DMS79 treated with DMSO at 0.1 percent for 48 hours (cell line): ENCODE data around the gene ATG10.

ENCODE experiments used
- DNase-seq: peaks from one replicate; lab custom pipeline; 2025; lab: John Stamatoyannopoulos, UW

The ATG10 gene

DNA sequence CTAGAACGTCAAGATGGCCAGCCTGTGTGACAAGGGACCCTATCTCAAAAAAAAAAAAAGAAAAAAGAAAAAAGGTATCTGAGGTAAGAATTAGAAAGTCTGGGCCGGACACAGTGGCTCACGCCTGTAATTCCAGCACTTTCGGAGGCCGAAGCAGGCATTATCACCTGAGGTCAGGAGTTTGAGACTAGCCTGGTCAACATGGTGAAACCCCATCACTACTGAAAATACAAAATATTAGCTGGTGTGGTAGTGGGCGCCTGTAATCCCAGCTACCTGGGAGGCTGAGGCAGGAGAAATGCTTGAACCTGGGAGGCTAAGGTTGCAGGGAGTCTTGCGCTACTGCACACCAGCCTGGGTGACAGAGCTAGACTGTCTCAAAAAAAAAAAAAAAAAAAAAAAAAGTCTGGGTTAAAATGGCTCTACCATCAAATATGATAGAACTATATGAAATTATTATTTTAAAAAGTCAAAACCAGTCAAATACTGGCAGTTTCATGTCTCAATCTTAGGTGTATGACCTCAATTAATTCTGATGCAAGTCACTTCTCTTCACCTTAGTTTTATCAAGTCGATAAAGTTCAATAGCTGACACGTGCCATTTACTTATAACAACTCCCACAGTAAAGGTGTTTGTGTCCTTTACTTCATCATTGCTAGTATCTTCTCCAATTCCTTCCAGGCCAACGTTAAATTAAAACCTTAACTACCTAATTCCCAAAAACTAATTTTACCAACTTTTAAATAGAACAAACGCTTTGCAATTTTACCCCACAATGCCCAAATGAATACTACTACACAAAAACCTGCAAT is 305.2 kb downstream of the ATG10 start:
- DNase-seq = no peak

DNA sequence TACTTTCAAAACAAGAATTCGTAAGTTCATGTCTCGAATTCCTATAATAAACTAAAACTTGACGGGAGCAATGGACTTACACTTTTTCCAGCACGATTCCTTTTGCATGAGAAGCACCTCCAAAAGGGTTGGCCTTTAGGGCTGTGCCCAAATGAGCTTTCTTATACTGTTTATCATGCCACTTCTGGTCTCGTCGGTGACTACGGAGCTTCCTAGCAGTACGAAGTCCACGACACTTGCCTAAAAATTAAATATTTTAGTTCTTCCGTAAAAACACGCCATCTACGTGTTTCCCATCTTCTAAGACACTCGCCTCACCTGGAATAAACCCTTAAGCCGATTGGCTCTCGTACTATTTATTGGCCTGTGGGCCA is 305.8 kb downstream of the ATG10 start:
- no peak for DNase-seq

DNA sequence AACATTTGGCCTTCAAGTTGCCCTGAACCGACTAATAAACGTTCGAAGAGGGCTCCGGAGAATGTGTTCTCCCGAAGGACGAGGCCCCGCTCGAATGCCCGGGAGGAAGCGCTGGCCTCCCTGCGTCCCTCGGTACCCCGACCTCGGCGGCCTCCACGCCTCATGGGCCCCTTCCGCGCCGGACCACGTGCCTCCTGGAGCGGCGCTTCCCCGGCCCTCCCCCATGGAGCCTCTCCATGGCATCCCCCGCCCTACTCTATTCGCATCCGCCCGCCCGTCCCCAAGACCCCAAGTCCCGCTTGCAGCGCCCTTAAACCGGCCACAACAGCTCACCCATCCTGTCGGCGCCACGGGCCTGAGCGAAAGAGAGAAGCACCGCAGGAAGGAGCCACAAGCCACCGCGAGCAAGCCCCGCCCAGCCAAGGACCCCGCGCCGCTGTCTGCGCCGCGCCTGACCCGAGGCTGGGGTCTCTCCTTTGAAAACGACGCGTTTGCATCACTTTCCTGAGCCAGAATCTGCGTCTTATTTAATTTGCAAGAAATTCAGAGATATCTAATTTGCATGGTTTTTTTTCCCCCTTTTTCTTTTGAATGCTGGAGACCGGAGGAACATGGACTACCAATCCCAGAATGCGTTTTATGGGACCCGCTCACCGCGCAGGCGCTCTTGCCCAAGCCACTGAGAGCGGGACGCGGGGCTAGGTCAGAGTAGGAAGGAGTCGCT is 306.3 kb downstream of the ATG10 start, which contains the start of gene RPS23:
Gene RPS23, minus strand, starts transcription at position 368 of the 724 bp plus-strand sequence. Its CDS starts 31 bp downstream, at position 337.
- DNase-seq = peak; percentile 78

DNA sequence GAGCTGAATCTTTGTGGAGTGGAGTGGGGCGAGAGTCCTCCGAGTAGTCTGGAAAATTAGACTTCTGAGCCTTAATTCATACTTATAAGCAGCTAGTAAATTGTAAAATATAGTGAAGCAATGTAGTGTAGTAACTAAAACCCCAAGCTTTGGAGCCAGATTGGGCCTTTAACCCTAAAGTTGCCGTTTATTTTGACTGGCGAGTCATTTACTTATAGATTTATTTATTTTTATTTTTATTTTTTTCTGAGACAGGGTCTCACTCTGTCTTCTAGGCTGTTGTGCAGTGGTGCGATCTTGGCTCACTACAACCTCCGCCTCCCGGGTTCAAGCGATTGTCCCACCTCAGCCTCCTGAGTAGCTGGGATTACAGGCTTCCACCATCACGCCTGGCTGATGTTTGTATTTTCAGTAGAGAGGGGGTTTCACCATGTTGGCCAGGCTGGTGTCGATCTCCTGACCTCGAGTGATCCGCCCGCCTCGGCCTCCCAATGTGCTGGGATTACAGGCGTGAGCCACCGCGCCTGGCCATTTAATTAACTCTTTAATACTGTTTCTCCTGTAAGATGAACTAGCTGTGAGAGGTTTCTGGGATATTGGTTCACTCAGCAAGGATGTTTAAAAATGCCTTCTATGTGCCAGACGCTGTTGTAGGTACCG is 307.0 kb downstream of the ATG10 start:
- DNase-seq = no peak

DNA sequence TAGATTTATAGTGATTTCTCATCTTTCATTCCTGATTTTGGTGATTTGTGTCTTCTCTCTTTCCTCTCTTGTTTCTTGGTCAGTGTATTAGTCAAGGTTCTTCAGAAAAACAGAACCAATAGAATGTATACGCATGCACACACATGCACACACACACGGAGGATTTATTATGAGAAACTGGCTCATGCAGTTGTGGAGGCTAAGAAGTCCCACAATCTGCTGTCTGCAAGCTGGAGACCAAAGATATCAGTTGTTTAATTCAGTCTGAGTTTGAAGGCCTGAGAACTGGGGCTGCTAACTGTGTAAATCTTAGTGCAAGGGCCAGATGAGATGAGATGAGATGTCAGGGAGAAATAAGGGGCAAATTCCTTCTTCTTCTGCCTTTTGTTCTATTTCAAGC is 312.1 kb downstream of the ATG10 start:
- DNase-seq = no peak

DNA sequence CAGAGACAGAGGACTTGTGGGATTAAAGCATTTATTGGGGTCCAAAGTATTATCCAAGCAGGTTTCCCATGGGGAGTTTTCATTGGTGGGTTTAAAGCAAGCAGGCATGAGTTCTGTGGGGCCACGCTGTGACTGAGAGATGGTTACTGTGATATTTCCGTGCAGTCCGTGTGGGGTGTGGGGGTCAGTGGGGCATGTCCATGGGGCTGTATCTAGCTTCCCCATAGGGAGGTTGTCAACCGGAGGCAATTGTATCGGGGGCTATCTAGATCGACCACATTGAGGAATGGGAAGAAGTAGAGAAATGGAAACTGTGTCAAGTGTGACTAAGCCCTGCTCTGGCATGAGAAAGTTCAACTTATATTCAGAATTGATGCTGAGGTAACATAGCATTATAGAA is 313.4 kb downstream of the ATG10 start:
- DNase-seq = no peak

DNA sequence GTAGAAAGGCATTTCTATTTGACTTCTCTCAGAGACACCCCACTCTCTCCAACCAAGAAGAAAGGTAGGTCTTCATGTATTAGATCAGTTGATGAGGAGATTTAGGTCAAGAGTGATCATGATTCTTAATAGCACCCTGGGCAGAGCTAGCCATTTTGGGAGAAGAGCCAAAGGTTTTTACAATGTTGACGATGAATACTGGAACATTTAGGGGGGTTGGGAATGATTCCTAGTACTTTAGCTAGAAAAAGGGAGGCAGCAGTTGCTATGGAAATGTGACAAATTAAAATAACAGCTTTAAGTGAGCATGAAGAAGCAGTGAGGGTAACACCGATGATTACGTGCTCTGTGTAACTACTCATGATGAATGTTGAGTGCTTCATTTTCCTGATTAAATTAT is 315.8 kb downstream of the ATG10 start:
- DNase-seq = no peak

DNA sequence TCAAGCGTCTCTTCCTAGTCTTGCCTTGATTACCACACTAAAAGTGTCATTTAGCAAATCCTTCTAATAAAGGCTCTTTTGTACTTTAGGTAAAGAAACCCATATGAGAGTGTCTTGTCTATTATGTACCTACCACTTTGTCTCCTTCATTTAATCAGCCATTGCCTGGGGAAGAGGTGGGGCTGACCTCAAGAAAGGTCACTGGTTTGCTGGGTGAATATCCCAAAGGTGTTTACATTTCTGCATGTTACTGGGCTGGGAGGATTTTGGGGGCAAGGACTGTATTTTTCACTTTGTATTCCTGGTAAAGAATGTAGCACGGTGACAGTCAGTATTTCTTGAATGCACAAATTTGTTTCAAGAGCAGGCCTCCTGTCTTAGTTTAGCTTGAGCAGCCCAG is 318.2 kb downstream of the ATG10 start:
- no peak for DNase-seq

DNA sequence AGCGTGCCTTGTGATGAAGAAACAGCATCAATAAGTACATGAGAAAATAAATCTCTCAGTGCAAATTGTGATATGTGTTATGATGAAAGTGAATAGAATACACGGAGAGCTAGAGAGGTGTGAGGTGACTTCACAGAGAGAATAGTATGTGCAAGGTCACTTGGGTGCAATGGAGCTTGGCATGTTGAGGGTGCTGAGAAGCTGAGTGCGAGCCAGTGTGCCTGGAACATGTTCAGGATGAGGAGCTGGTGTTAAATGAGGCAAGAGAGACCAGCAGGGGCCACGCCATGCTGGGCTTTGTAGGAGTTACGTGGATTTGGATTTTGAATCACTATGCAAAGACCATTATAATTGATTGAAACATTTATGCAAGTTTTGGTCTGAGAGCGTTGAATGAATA is 319.1 kb downstream of the ATG10 start:
- DNase-seq = no peak

DNA sequence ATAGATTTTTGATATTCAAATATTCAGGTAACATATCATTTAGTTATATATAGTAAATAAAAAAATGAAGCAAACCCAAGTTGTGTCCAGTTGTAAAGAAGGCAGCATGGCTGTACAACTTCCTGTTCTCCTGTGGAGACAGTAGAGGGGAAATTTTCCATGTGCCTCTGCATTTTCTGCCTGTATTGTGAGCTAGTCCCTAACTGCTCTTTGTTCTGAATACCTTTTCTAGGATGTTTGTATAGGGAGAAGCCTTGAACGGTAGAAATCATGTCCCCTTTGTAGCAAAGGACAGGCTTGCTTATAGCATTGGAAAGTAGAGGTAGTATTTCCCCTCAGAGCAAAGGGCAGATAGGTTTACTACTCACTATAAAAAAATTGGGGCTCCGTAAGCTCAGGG is 319.6 kb downstream of the ATG10 start:
- DNase-seq = no peak

DNA sequence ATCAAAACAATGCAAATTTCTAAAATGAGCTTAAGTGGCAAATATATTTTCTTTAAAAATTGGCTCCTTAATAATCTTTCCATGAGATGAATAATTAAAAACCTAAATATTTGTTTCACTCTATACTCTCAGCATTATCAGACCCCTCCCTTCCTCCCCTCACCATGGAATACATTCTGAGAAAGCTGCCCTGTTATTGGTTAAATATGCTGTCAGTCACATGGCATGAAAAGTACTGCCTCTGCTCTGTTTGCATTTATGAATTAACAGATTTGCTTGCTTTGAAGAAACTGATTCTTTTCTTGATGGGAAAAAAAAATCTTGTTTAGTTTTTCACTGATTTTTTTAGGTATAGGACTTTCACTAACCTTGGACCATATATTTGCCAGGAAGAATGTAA is 323.3 kb downstream of the ATG10 start:
- no peak for DNase-seq

DNA sequence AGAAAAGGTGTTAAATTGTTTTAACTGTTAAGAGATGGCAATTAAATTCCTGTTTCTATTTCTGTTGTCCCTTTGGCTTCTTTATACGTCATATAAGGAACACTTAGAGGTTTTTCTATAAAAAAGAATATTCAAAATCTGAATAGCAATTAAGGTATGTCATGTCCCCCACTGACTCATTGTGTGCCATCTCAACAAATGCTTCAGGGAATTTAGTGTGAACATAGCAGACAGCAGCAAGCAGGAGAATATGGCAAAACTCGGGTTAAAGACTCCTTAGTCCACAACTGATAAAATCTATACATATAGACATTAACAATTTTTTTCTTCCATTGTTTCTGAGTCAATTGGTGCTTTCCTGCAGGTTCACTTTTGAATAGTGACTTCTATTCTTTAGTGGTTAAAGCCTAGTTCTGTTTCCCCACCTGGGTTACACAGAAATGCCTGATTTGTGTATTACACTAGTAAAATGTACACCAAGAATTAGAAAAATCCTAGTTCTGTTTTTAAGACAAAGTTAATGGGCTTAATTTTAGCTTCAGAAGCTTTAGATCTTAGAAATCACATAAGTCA is 324.2 kb downstream of the ATG10 start:
- no peak for DNase-seq

DNA sequence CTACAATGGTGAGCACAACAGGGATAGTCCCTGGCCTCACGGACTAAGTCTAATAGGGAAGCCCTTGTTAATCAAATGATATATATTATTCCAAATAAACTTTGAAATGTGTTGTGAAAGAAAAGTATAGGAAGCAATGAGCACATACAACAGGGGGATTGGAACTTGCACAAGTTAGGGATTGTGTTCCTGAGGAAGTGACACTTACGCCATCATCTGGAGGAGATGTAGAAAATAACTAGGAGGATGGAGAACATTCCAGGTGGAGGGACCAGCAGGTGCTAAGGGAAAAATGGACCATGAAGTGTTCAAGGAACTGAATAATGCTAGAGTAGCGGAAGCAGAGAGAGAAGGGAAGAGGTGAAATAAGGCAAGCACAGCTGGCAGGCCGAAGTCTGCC is 325.1 kb downstream of the ATG10 start:
- no peak for DNase-seq

DNA sequence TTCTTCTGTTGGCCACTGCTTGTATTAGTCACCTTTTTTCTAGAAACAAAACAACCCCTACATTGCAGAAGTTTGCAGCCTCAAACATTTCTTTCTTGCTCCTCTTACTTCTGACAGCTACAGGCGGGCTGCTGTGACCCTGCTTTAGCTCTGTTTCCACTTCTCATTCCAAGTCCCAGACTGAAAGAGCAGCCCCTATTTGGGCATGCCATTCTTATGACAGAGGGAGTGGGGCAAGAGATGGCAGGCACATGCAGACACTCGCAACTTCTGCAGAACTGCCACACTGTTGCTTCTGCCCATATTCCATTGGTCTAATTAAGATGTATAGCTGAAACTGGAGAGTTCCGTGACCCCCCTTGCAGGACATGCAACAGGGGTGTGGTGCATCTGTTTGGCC is 325.9 kb downstream of the ATG10 start:
- no peak for DNase-seq

DNA sequence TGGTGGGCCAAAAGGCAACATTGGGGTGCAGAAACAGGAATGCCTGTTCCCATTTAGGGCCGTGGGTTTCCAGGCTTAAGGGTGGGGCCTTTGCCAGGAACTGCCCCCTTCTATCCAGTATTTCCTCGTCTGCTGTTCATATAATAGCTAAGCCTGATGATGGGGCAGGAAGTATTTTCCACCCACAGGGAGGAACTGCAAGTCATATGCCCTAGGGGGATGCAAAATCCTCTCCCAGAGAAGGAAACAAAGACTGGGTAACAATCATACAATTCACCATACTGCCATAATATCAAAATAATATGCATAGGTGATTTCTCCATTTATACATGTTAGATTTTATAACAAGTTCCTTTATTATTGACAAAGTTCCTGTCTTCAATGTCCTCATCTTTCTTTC is 326.8 kb downstream of the ATG10 start:
- DNase-seq = no peak

DNA sequence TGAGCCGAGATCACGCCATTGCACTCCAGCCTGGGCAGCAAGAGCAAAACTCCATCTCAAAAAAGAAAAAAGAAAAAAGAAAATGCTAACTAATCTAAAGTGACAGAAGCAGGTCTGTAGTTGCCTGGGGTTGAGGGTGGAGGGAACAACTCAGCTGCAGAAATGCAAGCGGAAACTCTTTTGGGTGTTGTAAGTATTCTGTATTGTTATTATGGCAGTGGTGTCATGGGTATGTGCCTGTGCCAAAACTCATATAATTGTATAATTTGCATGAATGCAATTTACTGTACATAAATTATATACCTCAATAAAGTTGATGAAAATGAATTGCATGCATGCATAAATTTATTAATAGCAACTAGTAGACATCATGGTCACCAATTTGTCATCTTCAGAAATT is 329.4 kb downstream of the ATG10 start:
- no peak for DNase-seq
